ENCODE measurements around the gene MGST2.

Gene MGST2

DNA sequence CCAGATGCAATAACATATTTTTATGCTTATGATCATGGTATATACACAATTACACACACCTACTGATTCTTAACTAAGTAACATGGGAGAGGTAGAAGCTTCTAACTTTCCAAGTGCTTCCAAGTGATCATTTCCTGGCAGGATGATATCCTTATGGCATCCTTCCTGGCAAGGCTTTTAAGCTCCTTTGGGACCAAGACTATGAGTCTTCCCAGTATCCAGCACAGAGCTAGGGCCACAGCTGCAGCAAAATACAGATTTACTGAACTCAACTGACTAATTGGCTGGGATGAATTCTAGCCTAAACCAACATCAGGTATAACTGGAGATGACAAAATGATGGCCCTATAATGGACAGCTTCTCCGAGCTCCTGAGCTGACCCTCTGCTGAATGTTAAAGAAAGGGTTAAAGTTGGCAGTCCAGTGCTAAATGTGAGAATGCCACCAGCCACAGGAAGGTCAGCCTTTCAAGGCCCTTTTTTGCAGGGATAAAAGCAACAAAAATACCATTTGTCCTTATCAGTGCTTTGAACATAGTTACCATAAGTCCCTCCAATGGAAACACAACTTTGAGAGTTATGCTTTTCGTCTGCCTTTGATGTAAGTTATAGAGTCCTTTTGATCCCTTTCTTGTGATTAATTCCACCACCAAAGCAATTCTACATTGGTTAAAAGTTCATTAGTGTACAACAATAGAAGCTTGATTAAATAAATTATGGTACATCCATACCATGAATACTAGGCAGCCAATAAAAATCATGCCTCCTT lies 73.4 kb downstream of the MGST2 start:
- no peak for DNase-seq (ENCODE audit: low read depth)

DNA sequence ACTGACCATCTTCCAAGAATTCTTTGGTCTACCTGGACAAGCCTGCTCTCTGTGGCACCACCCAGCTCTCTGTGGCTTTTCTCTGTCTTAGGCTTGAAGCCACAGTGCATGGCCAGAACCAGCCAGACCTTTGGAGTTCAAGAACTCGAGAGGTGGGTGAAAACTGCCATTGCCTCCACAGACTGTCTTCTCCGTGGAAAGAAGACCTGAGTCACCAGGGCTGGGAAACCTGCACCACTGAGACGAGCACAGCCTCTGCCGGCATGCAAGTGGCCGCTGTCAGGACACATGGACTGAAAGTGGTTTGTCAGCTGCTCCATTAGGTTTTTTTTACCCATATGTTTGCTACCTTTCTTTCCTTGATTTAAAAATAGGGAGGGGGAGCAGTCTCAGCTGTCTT lies 74.5 kb downstream of the MGST2 start:
- peak; percentile 50 for DNase-seq (ENCODE audit: low read depth)

DNA sequence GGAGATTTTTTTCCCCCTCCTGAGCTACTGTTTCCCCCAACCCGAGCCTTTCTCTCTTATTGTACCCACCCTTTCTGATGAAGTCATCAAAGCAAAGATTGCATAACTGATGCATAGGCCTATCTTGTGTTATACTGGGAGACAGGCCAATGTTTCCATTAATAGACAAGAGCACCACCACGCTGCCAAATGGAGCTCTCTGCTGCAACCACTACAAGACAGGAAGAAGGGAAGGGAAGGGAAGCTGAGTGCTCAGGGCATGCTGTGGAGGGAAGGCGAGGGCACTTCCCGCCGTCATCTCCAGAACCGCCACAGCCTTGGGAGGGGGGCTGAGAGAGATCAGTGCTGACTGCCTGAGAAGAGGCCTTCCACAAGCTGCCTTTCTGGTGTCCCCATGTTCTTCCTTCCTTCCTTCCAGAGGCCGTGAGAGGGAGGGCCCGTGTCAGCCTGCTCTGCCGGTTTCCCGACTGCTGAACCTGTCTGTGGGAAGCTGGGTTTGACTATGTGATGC lies 75.0 kb downstream of the MGST2 start:
- peak; percentile 96 for DNase-seq (ENCODE audit: low read depth)

DNA sequence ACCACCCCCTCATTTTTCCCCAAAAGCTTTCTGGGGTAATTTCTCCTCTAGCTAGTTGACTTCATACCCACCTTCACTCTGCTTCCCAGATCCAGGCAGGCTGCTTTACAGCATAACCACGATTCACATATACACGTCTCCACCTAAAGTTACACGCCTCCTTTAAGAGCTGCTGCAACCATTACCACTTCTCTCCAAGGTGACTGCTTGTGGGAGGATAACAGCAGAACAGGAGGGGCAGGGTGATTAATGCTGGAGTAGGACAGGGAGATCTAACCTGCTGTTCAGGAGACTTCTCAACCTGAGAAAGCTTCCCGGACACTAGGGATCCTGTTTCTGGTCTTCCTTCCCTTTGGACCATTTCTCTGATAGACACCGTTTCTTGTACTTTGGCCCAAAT lies 77.4 kb downstream of the MGST2 start:
- DNase-seq (ENCODE audit: low read depth), result no peak

DNA sequence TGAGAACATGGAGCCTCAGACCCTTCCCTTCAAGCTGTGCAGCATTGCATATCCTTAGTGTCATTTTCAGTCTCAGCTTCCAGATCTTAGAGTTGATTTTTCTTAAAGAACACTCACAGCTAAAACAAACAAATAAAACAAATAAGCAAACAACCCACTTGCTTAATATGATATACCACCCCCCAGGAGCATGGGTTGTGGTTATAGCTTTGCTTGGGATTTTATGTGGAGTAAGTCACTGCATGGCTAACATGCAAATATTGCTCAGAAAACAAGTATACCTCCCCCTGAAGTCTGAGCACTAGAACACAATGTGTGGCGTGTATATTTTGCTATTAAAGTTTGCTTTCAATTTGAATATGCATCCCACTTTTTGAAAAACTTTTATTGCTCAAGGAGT lies 78.6 kb downstream of the MGST2 start:
- DNase-seq (ENCODE audit: low read depth), result no peak

DNA sequence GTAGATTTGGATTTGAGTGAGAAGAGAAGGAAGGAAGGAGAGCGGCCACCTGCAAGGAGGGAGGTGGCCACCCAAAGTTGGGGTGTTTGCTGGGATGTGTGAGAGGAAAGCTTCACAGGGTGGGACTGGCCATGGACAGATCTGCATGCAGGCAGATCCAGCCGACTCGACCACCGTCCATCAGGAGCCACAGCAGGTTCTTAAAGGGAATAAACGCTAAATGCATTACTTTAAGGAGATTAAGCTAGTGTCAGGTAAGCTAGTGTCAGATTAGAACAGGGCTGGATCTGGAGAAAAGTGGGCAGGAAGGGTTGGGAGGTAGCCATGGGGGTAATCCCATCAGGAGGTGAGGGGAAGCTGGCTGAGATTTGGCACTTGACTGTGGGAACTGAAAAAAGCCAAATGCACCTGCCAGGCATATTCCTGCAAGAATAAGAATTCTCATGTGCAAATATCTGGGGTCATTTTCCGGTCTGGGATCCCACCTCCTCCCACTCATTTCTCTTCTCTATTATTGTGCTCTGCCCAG lies 79.6 kb downstream of the MGST2 start:
- DNase-seq (ENCODE audit: low read depth), result no peak

DNA sequence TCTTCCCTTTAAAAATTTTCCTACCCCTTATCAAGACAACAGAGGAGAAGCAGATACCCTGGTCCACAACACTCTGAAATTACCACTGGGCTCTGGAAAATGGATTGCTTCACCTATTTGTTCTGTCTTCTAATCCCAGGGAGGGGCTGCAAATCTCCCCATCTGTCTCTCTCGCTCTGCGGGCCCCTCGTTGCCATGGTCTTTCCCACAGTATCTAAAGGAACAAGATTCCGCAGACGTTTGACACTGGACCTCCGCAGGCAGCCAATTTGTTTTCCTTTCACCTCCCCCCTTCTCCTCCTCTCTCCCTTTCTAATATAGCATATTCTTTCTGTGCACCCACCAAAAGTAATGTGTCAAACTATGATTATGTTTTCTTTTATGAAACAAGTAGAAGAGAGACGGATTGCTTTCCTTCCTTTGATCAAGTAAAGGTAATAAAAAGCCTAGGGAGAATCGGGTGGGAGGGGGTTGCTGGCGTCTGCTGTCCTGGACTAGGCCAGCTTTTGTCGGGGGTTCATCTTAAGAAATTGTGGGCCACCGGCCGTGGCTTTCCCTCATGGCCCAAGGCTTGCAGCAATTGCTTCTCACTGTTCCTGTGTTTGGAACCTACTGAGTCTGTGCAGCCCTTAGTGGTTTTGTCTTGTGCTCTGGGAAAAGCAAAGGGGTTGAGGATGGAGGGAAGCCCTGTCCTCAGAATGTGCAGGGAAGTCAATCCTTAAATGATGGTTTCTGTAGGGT lies 81.0 kb downstream of the MGST2 start:
- DNase-seq (ENCODE audit: low read depth), result no peak

DNA sequence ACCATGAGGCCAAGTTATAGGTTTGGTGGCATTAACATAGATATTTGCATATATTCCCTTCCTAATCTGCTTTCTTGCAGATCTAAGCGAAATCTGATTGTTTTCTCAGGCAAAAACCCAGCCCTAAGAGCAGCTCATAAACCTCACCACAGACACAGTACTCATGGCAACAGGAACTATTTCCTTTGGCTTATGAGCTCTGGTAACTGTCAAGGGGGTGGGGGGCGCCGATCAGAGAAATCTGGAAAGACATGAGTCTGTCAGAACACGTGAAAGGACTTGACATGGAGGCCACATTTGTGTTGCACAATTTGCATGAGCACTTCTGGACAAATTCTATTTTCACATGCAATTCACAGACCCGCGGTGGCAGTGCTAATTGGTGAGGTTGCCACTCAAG lies 83.7 kb downstream of the MGST2 start:
- no peak for DNase-seq (ENCODE audit: low read depth)

DNA sequence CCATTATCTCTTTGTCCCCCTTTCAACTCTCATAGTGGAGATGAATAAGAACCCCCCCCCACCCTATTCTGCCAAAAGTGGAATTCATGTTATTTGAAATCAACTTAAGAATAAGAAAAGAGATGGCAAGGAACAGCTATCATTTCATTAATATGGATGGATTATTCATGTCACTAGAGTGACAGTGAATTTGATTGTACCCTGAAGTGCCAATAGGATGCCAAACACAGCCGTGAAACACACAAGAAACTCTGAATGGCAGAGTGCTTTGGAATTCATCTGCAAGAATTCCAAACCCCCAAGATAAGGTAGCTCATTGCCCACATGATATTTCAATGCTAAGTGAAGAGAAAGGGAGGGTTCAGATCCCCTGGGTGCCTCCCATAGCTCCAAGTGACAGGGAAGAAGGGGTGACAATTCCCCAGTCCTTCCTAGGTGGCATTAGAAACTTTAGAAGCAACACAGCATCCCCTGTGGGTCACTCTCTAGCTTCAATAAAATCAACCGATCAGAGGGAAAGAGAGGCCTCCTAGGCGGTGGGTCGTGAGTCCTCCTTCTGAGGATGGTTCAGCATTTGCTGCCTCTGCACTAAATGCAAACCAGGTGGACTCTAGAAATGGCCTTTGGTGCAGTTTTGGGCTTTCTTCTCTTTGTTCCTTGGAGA lies 84.3 kb downstream of the MGST2 start:
- no peak for DNase-seq (ENCODE audit: low read depth)

DNA sequence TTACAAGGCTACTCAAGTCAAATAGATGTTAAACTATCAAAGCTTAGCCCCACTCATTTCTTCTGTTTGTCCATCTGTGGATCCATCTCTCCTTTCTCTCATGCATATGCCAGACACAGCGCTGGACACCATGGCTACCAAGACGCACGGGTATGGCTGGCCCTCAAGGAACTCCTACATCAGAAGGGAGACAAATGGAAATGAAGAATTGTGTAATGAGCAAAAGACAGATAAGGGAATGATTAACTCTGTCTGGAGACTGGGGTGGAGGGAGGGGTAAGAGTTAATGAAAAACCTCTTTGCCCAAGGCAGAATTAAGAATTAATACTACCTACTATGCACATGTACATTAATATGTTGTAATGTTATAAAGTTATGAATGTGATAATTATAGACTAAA lies 88.1 kb downstream of the MGST2 start:
- no peak for DNase-seq (ENCODE audit: low read depth)
